Heart left ventricle (tissue), 13 donors: Measurements from ENCODE around the gene SH2D3C.

Experiments used
- CTCF ChIP-seq, 12 donors: fragments of 200-600 bp; sonication (generic) in 4 of 12; IDR thresholded peaks; one replicate each; pipeline versions ENCODE4 v1.5.0 to v1.8.0; 2018 to 2022; ENCODE audit warnings: antibody characterized with exemption in 12 of 12, mild to moderate bottlenecking in 5 of 12
- POLR2A ChIP-seq, 2 donors: fragments of 450-650 bp; IDR thresholded peaks; one replicate each; pipeline ENCODE4 v1.6.1; 2017; ENCODE audit warnings: antibody characterized with exemption in 2 of 2, mild to moderate bottlenecking in 2 of 2, moderate library complexity in 2 of 2
- donor health status: ischemic (EF 13 %, LVEDD 7.1; RV severe dilation, severe dysfunction).
- donor health status: DM: no; HTN: yes; CAD: no.
- donor health status: DM: no; HTN: no; CAD: no.
- donor health status: ischemic (EF 25% LVEDD 6.9; RV normal size, moderate dysfunction).
- donor health status: ischemic (EF 25% LVEDD 5.7; RV mildly dilated, moderate dysfunction).
- donor health status: ischemic (EF 35%, LVEDD 5.7; RV mildly dilated, moderate dysfunction).
- donor health status: nonischemic (EF 11% LVEDD 7.7; RV severe dilation, severe dysfunction).
- donor health status: DM: yes; HTN: yes; CAD: no.
- donor health status: PGD.
- donor health status: ischemic (EF 29% LVEDD 5.4; RV normal size, mild dysfunction).
- donor health status: nonischemic (EF 23%, LVEDD 6.1; RV moderate dilation, normal function).

GRCh38 chr9:127720031-127720864, 58.2 kb downstream of the SH2D3C start:
- TF ChIP-seq CTCF (IDR thresholded peaks at IDR 0.05) (no peak), POLR2A (IDR thresholded peaks at IDR 0.05) (no peak)
